Activated gamma-delta T cell (primary cell): ENCODE results near the gene NCAM2.

Source experiments
- DNase-seq: peaks from one replicate; lab custom pipeline; 2025; lab: John Stamatoyannopoulos, UW

NCAM2 gene

GRCh38 chr21:21216047-21216446, 217.8 kb downstream of the NCAM2 start:
- no peak for DNase-seq

DNA sequence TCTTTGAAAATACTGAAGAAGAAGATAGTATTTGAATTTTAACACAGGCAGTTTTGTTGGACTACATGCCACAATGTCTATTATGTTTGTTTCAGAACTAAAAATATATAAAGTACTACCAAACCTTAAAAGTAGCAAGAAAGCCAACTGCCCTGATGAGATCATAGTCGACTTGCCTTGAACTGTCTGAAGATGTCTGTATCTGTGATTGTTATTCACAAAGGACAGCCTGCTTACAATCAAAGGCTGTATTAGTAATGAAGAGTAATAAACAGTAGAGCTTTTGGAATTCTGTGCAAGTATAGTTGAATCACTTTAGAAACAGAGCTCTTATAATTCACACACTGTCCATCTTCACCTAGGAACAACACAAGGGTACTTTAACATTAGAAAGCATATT, 228.3 kb downstream of the NCAM2 start:
- DNase-seq: no peak

DNA sequence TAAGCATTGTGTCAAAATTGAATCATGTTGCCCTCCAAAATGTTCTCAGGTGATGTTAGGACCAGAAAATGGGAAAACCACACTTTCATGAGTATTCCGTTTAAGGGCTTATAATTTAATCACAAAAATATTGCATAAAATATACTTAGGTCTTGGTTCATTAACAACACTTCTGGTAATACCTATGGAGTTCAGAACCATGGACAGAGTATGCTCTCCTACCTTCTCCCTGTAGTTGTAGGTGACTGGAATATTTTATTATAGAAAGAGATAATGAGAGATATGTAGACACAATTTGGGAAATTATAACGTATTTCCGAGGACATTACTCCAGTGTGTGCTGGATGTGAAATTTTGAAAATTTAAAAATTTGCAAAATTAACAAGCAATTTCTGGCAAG, 232.5 kb downstream of the NCAM2 start:
- no peak for DNase-seq

- DNase-seq: no peak
These were observed 233.7 kb downstream of the NCAM2 start for GRCh38 chr21:21231913-21232312.

DNA sequence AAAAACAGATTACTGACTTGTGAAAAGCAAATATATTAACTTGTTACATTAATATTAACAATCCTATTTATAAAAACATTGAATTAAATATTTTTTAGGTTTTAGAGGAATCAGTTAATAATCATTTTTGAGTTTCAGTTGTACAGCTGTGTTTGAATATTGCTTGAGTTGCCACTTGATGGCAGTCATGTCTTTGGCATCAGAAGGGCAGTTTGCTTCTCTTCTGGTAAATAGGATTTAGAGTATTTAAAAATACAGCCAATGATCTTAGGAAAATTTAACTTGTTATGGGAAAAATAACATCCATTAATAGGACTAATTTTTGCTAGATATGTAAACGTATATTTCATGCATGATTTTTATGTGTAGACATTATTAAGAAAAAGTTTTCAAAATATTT, 234.1 kb downstream of the NCAM2 start:
- no peak for DNase-seq

GRCh38 chr21:21233051-21233450, 234.8 kb downstream of the NCAM2 start:
- no peak for DNase-seq

GRCh38 chr21:21236996-21237395, 238.8 kb downstream of the NCAM2 start:
- DNase-seq: no peak

DNA sequence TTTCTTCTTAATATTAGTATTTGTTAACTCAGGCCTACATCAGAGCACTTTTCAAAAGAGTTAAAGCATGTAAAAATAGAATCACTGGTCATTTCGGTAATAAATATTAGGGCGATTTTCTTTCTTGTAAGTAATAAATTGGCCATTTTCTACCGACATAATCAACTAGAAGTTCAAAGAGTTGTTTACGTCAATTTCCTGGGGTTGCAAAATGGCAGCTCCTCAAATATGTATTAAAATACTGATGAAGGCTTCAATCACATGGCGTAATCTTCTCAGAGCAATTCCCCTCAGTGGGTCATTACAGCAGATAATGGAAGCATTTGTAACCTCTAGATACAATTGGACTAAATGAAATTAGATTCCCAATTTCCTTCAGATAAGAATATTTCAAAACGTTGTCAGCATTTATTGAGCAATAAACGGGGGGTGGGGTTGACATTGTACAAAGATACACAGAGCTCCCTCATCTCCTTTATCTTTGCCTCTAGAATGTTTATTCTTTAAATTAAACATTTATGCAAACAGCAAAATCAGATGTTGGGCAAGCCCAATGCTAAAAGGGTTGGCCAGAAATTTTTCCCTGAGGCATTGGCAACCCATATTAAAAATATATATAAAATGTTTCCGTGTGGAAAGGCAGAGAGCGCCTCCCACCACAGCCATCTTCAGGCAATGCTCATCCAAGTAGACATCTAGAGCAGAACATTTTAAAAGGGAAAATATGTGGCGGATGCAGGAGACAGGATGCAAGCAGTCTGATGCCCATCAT, 240.6 kb downstream of the NCAM2 start:
- no peak for DNase-seq

DNA sequence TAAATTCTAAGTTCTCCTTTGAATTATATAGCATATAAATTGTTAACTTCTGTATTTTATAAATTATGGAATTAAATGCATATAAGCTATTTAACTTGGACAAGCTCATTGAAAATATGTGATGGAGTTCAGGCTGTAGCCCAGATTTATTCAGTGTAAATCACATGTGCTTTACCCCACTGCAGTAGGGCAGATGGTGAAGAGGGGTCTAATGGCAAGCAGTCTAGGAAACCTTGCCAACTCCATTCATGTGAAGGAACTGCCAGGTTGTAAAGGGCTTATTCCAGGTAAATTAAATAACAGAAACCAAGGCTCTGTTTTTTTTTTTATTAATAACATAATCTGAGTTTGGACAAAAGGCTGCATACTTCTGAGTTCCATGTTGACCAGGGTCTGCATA, 243.2 kb downstream of the NCAM2 start:
- DNase-seq: no peak

DNA sequence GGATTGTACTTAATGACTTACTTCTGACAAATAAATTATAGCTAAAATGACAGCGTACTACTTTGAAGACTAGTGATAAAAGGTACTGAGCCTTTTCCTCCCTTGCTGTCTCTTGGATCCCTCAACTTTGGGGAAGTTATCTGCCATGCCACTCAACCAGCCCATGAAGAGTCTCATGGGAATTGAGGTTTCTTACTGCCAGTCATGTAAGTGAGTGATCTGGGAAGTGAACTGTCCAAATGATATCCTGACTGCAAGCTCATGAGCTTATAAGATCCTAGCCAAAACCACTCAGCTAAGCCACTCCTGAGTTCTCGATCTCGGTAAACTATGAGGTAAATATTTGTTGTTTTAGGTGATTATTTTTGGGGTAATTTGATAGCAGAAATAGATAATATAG, 247.8 kb downstream of the NCAM2 start:
- no peak for DNase-seq

- no peak for DNase-seq
These were observed 249.2 kb downstream of the NCAM2 start for GRCh38 chr21:21247424-21247823.

DNA sequence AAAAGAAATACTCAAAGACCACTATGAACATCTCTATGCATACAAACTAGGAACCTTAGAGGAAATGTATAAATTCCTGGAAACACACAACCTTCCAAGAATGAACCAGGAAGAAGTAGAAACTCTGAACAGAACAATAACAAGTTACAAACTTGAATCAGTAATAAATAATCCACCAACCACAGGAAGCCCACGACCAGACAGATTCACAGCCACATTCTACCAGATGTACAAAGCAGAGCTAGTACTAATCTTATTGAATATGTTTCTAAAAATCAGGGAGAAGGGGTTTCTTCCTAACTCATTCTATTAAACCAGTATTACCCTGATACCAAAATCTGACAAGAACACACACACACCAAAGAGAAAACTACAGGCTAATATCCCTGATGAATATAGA, 263.8 kb downstream of the NCAM2 start:
- DNase-seq: no peak

DNA sequence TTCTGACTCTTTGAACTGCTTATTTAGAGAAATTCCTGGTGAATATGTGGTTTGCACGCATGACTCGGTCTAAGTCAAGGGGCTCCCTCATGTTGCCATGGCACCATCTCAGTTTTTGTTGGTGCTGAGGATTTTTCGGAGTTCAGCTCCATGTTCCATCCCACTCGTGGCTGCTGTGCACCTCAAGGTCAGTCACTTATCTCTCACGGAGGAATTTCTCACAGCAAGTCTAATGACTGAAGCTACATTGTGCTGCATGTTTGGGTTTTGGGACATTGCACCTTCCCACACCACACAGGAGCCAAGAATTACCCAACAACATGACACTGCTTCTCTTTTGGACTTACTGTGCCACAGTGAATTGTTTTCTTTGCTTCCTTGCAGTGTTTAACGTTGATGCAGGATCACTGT, 269.9 kb downstream of the NCAM2 start:
- no peak for DNase-seq

DNA sequence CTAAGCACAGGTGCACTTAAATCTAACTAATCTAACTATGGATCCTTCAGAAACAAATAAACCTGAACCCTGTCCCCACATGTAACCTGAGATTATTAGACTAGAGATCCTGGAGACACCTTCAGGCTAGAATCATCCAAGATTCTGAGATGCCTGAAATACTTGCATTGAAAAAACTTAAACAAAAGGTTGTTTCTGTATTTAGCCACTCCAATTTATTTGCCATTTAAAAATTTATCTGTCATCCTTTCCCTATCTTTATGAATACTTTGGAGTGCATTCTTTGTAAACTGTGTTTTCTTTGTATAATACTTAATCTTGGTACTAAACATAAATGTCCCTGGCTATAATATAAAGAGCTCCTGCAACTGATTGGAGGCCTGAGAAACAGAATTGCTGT, 270.7 kb downstream of the NCAM2 start:
- no peak for DNase-seq

DNA sequence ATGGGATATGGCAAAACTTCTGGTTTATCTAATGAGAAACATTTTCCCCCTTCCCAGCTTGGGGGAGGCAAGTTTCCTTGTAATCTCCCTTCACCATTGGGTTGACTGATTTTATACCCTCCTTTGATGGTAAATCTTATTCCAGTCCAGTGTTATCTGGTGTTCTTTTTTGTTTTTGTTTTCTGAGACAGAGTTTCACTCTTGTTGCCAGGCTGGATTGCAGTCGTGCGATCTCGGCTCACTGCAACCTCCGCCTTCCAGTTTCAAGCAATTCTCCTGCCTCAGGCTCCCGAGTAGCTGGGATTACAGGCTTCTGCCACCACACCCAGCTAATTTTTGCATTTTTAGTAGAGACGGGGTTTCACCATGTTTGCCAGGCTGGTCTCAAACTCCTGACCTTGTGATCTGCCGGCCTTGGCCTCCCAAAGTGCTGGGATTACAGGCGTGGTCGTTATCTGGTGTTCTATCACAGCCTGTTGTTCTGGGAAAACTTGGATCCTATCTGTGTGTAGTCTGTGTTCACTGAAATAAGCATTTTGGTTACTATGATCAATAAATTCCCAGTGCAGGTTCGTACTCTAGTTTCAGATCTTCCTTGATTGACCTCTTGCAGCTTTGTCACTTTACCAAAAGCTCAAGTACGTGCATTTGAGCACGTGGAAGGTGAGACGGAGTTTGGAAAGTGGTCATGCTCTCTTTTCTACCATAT, 281.1 kb downstream of the NCAM2 start:
- no peak for DNase-seq

DNA sequence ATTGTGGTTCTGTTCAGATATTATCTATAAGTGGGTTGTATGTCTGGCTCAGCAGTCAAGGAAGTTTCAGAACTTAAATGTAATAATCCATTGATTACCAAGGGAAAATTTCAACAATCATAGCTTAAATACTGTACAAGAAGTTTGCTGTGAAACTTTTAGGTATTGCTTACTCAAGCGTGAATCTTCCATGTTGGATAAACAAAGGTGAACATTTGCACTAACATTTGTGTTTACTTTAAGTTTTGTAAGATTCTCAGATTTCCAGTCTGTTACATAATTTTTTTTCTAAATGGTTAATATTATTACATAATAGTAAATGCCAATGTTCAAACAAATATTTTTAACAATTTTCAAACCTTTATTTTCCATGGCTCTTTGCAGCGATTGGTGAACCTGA, 285.6 kb downstream of the NCAM2 start:
- no peak for DNase-seq

- no peak for DNase-seq
These were observed 288.1 kb downstream of the NCAM2 start for GRCh38 chr21:21286170-21286798.

DNA sequence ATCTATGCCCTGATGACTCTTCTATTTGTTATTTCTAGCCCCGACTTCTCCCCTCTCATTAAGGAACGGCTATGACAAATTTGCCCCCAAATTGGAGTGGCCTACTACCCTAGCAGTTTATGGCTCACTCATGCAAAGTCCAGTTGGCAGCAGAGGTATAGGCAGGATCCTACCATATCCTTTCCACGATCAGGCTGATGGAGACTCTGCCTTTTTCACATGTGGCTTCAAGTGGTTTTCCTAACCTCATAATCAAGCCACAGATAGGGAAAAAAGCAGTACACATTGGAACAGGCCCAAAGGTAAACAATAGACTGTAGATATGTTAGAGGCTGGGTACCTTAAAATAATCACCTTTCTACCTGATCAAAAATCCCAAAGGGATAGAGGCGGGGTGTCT, 292.5 kb downstream of the NCAM2 start:
- no peak for DNase-seq

DNA sequence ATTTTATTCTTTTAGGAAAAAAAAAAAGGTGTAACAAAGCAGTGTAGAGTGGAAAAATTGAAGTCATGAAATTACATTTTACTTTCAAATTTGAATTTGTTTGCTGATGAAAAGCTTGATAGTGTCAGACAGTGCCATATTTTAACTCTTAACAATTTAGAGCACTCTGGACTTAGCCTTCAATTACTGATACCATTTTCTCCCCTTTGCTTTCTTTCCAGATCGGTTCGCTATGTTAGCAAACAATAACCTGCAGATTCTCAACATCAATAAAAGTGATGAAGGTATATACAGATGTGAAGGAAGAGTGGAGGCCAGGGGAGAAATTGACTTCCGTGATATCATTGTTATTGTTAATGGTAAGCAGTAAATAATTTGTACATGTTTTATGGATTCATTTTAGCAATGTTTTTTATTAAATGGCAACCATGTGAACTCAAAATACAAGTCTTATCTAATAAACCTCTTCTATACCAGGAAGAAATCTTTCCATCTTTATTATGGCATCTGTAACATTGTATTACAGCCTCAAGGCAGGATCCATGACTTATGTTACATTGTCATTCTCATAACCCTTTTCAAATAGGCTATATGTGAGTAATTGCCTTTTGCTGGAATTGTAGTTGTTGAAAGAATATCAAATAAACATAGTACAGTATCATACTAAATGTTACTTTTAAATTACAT, 293.8 kb downstream of the NCAM2 start:
- no peak for DNase-seq

DNA sequence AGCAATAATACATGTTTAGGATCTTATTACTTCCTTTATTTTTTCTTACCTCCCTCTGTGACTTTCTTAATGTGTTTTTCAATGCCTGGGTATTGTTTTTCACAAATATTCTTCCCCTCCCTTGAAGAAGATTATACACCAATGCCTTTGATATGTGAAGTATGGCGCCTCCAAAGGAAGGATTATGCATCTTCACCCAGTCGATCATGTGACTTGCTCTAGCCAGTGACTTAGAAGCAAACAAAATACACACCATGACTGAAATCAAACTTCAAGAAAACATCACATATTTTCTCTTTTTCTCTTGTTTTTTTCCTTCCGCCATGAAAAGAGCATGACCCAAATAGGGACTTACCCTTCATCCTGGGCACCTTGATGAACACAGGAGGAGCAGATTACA, 297.1 kb downstream of the NCAM2 start:
- DNase-seq: no peak

- DNase-seq: no peak
These were observed 299.0 kb downstream of the NCAM2 start for GRCh38 chr21:21297211-21297610.

- no peak for DNase-seq
These were observed 302.8 kb downstream of the NCAM2 start for GRCh38 chr21:21301013-21301412.

DNA sequence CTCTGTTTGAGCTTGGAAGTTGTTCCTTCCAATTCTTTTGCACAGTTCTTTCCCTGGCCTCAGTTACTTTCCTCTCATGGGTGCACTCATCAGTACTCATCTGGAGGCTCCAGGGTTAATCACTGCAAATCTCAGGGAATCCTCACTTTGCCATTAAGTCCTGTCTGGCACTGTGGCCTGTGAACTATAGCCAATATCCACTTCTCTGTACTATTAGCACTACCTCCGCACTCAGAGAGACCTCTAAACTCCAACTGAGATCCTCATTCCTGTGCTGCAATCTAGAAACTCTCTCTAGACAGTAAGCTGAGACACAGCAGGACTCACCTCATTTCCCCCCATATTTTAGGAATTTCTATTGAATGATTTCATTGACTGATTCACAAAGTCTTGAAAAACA, 311.3 kb downstream of the NCAM2 start:
- no peak for DNase-seq
